HepG2 (cell line): ENCODE measurements around the gene KCNA3. TPM values are rescaled to one million over a fixed set of nuclear protein-coding genes. Genes with fewer than 3 reads are reported as not detected.

Source experiments
- ATAC-seq: fragments of 200-7000 bp; cut with Tn5 transposase; 3 replicates; pipeline ENCODE4 v1.9.1; 2020; ENCODE audit warnings: mild to moderate bottlenecking, moderate library complexity
- BruUV-seq: library from RNA; stranded (reverse); fragments of 400-500 nt; replicated peaks from 2 replicates; lab custom pipeline; 2021; lab: Mats Ljungman, UMichigan
- CTCF ChIA-PET: fragments of 300-600 bp; formaldehyde crosslinking; extraction: SDS; loops from one replicate; lab custom pipeline; 2021; ENCODE audit warnings: low total read pairs, inconsistent platforms, low intra/inter-chr PET ratio; lab: Yijun Ruan, JAX
- POLR2A ChIA-PET: fragments of 350-600 bp; sonication (Branson Sonifier 250); formaldehyde crosslinking; loops from one replicate; lab custom pipeline; 2020; ENCODE audit warnings: antibody characterized with exemption, inconsistent platforms; lab: Yijun Ruan, JAX
- DNase-seq: peaks from one replicate; pipeline ENCODE4 v3.0.0-alpha.2; 2015; ENCODE audit warnings: low spot score
- FAIRE-seq: peaks from 3 replicates; lab custom pipeline; 2011; peaks lifted over from hg19 to GRCh38; lab: Jason Lieb, UNC
- H2AFZ ChIP-seq: one replicate; pipeline ENCODE4 v1.6.1; 2011; ENCODE audit warnings: low read length, inconsistent platforms
- H3K27ac ChIP-seq: fragments of 300-600 bp; 3 replicates; pipeline ENCODE4 v1.8.0; 2011; ENCODE audit warnings: mixed run types, mild to moderate bottlenecking, mixed read lengths, low read length, inconsistent platforms; ENCODE audit not compliant: insufficient read depth; ENCODE audit errors: extremely low read length
- H3K27me3 ChIP-seq, 2 experiments: fragments of 200-600 bp in 1 of 2; 2 replicates in 1 of 2; 3 replicates in 1 of 2; pipeline versions ENCODE4 v1.6.0 to v1.8.0; 2011; ENCODE audit warnings: low read length in 2 of 2, mild to moderate bottlenecking in 2 of 2, moderate library complexity in 2 of 2, inconsistent platforms in 1 of 2; ENCODE audit not compliant: insufficient read depth in 2 of 2, control insufficient read depth in 1 of 2
- H3K36me3 ChIP-seq, 2 experiments: fragments of 200-600 bp in 1 of 2; replicated peaks in 1 of 2; 2 replicates in 1 of 2; 3 replicates in 1 of 2; pipeline versions ENCODE4 v1.5.1 to v1.8.0; 2011; ENCODE audit warnings: low read length in 2 of 2, inconsistent platforms in 1 of 2; ENCODE audit not compliant: insufficient read depth in 2 of 2, control insufficient read depth in 1 of 2
- H3K4me1 ChIP-seq: 2 replicates; pipeline ENCODE4 v1.5.1; 2012; ENCODE audit warnings: low read length, inconsistent platforms; ENCODE audit not compliant: insufficient read depth
- H3K4me2 ChIP-seq: 2 replicates; pipeline ENCODE4 v1.6.0; 2011; ENCODE audit warnings: low read depth, low read length, inconsistent platforms
- H3K4me3 ChIP-seq, 3 experiments: fragments of 200-600 bp in 1 of 3; sonication (generic), shearing (Covaris generic) in 1 of 3; replicated peaks in 1 of 3; 2 replicates each; pipeline ENCODE4 v1.5.1; 2011 to 2016; ENCODE audit warnings: low read length in 3 of 3, inconsistent platforms in 2 of 3, low read depth in 2 of 3, mild to moderate bottlenecking in 2 of 3, control low read depth in 1 of 3, mixed read lengths in 1 of 3; ENCODE audit not compliant: insufficient read depth in 1 of 3
- H3K79me2 ChIP-seq: one replicate; pipeline ENCODE4 v1.6.1; 2011; ENCODE audit warnings: low read length, inconsistent platforms; ENCODE audit not compliant: insufficient read depth
- H3K9ac ChIP-seq: 2 replicates; pipeline ENCODE4 v1.6.0; 2011; ENCODE audit warnings: mild to moderate bottlenecking, low read depth, low read length, inconsistent platforms; ENCODE audit not compliant: insufficient read depth
- H3K9me3 ChIP-seq: 2 replicates; pipeline ENCODE4 v1.5.1; 2012; ENCODE audit warnings: mild to moderate bottlenecking, low read length
- H4K20me1 ChIP-seq: 2 replicates; pipeline ENCODE4 v1.6.0; 2011; ENCODE audit warnings: inconsistent platforms, mild to moderate bottlenecking, low read length, moderate library complexity; ENCODE audit not compliant: insufficient read depth
- ERF ChIP-seq: IDR thresholded peaks from 2 replicates; pipeline ENCODE4 v1.6.1; 2018; ENCODE audit warnings: missing biosample characterization, missing genetic modification reagents
- HOMEZ ChIP-seq: IDR thresholded peaks from 2 replicates; pipeline ENCODE4 v1.6.1; 2016; ENCODE audit warnings: low read depth
- NFIC ChIP-seq: IDR thresholded peaks from 2 replicates; pipeline ENCODE4 v1.6.1; 2012; ENCODE audit warnings: mild to moderate bottlenecking, low read length, inconsistent platforms
- NONO ChIP-seq, 2 experiments: fragments of 450-650 bp in 1 of 2; sonication (generic) in 1 of 2; formaldehyde crosslinking in 1 of 2; IDR thresholded peaks in 1 of 2; conservative IDR thresholded peaks in 1 of 2; 2 replicates each; pipeline versions ENCODE4 v1.6.1 to v1.8.0; 2017 to 2022; ENCODE audit warnings: mild to moderate bottlenecking in 1 of 2, missing genetic modification reagents in 1 of 2, moderate library complexity in 1 of 2
- NR2F2 ChIP-seq: IDR thresholded peaks from 2 replicates; pipeline ENCODE4 v1.6.1; 2012; ENCODE audit warnings: low read depth, inconsistent platforms, borderline replicate concordance
- PHF21A ChIP-seq: sonication (generic); formaldehyde crosslinking; IDR thresholded peaks from 2 replicates; pipeline ENCODE4 v1.5.0; 2020; ENCODE audit warnings: mild to moderate bottlenecking, missing genetic modification reagents
- POLR2A ChIP-seq, 2 experiments: IDR thresholded peaks; 2 replicates each; pipeline ENCODE4 v1.6.1; 2011; ENCODE audit warnings: low read depth in 2 of 2, low read length in 2 of 2, mild to moderate bottlenecking in 1 of 2, moderate library complexity in 1 of 2; ENCODE audit not compliant: insufficient read depth in 1 of 2
- RNF2 ChIP-seq: fragments of 450-650 bp; conservative IDR thresholded peaks from 2 replicates; pipeline ENCODE4 v1.6.1; 2016; ENCODE audit warnings: low read depth
- SRY ChIP-seq: sonication (generic); formaldehyde crosslinking; IDR thresholded peaks from 2 replicates; pipeline ENCODE4 v1.8.0; 2022; ENCODE audit warnings: mild to moderate bottlenecking, missing genetic modification reagents
- TBP ChIP-seq: sonication (generic); formaldehyde crosslinking; IDR thresholded peaks from 2 replicates; pipeline ENCODE4 v1.5.0; 2020; ENCODE audit warnings: missing genetic modification reagents
- TEAD2 ChIP-seq: sonication (generic); formaldehyde crosslinking; IDR thresholded peaks from 2 replicates; pipeline ENCODE4 v1.9.0; 2021; ENCODE audit warnings: missing genetic modification reagents
- ZNF124 ChIP-seq: sonication (generic); formaldehyde crosslinking; IDR thresholded peaks from 2 replicates; pipeline ENCODE4 v1.4.0; 2020; ENCODE audit warnings: missing genetic modification reagents
- ZNF704 ChIP-seq: sonication (generic); formaldehyde crosslinking; IDR thresholded peaks from 2 replicates; pipeline ENCODE4 v1.8.1; 2023; ENCODE audit warnings: mild to moderate bottlenecking, inconsistent platforms, moderate library complexity, missing genetic modification reagents, borderline replicate concordance
- ZNF75D ChIP-seq: sonication (generic); formaldehyde crosslinking; IDR thresholded peaks from 2 replicates; pipeline ENCODE4 v1.8.1; 2023; ENCODE audit warnings: missing genetic modification reagents, mild to moderate bottlenecking, borderline replicate concordance
- ZNF891 ChIP-seq: sonication (generic); formaldehyde crosslinking; IDR thresholded peaks from 2 replicates; pipeline ENCODE4 v1.5.0; 2020; ENCODE audit warnings: mild to moderate bottlenecking, missing genetic modification reagents
- WGBS: methylation state at CpG from one replicate; pipeline ENCODE4 v1.1.6; 2017; ENCODE audit warnings: low lambda C conversion rate; 5-methylcytosine and 5-hydroxymethylcytosine counted together
- in situ Hi-C: cut with HindIII; loops from 2 replicates; pipeline ENCODE4 v1.10.0; 2017; ENCODE audit warnings: low pct_unique_long_range_greater_than_20kb; ENCODE audit not compliant: extremely low pct_ligation_motif_present
- intact Hi-C: fragments of 100-400 bp; cut with micrococcal nuclease; formaldehyde crosslinking; loops from one replicate; pipeline ENCODE4 v1.10.0; 2022; ENCODE audit not compliant: unreplicated experiment
- polyA plus RNA-seq, 8 experiments: library from polyadenylated mRNA; depleted of rRNA in 3 of 8; stranded (reverse) in 7 of 8; unstranded in 1 of 8; fragments of >200 nt; fragmentation: Illumina TruSeq in 4 of 8; extraction: Trizol in 4 of 8; gene quantifications; 2 replicates each; pipeline versions ENCODE4 v1.2.1 to v1.2.3, GENCODE V29; 2011 to 2016; ENCODE audit warnings: low read depth in 4 of 8, missing spikeins in 1 of 8, mixed read lengths in 1 of 8; ENCODE audit not compliant: insufficient read depth in 1 of 8
- total RNA-seq, 5 experiments: library from RNA; depleted of rRNA; stranded (reverse); fragments of >200 nt; fragmentation: Illumina TruSeq; extraction: Trizol; gene quantifications; 2 replicates each; pipeline ENCODE4 v1.2.3, GENCODE V29; 2016; ENCODE audit warnings: low read depth in 1 of 5
- TF ChIP-seq, protein P1 (sequence below): sonication (generic); formaldehyde crosslinking; IDR thresholded peaks from 2 replicates; pipeline ENCODE4 v1.8.1; 2022; ENCODE audit warnings: low read depth, mild to moderate bottlenecking, missing genetic modification reagents

Gene KCNA3
- total and polyA plus RNA-seq, 2 of the 13 experiments (the other 11 are each of a cell fraction or from before 2014, with no cell fraction given) = not detected

DNA sequence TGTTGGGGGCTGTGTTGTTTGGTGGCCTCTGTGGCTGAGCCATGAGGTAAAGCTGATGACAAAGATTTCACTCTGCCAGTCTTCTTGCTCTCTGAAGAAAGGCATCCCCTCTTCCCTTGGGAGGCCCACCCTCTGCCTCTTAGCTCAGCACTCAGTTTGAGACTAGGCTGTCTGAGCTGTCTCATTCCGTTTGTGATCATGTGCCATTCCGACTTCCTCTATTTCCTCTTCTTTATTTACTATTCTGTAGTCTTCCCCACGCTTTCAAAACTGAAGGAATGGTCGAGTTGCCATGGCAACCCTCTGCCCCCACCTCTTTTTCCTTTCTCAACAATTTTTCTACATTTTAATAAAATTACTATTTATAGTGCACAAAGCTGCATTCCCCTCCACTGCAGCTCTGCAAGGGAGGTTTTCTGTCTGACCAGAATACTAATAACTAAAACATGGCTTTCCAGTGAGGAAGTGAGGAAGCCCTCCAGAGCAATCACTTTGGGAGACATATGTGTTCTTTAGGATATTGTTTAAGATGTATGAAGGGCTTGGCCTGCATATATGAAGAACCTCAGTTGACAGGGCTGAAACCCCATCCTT lies 30.8 kb downstream of the KCNA3 start:
- H2AFZ ChIP-seq = no peak overlapping the region
- no TSS peak for BruUV-seq
- H3K9ac ChIP-seq = no peak overlapping the region
- TF ChIP-seq ZNF704 (CRISPR knock-in tag) = no peak
- no peak for TF ChIP-seq NONO (IDR thresholded peaks at IDR 0.05)
- TF ChIP-seq NONO (CRISPR knock-in tag; conservative IDR thresholded peaks at IDR 0.05) = no peak
- no peak for TF ChIP-seq ERF
- no peak for TF ChIP-seq SRY
- no peak for TF ChIP-seq PHF21A (CRISPR knock-in tag)
- TF ChIP-seq HOMEZ (CRISPR knock-in tag) = no peak
- TF ChIP-seq POLR2A (IDR thresholded peaks at IDR 0.05; ENCODE audit: insufficient read depth in 1 of 2, low read depth in 2 of 2, low read length in 2 of 2) = no peak
- no peak for TF ChIP-seq TBP (CRISPR knock-in tag)
- no peak for TF ChIP-seq TEAD2 (CRISPR knock-in tag)
- no peak for TF ChIP-seq ZNF75D (CRISPR knock-in tag)
- TF ChIP-seq NFIC = no peak
- TF ChIP-seq, protein P1, sequence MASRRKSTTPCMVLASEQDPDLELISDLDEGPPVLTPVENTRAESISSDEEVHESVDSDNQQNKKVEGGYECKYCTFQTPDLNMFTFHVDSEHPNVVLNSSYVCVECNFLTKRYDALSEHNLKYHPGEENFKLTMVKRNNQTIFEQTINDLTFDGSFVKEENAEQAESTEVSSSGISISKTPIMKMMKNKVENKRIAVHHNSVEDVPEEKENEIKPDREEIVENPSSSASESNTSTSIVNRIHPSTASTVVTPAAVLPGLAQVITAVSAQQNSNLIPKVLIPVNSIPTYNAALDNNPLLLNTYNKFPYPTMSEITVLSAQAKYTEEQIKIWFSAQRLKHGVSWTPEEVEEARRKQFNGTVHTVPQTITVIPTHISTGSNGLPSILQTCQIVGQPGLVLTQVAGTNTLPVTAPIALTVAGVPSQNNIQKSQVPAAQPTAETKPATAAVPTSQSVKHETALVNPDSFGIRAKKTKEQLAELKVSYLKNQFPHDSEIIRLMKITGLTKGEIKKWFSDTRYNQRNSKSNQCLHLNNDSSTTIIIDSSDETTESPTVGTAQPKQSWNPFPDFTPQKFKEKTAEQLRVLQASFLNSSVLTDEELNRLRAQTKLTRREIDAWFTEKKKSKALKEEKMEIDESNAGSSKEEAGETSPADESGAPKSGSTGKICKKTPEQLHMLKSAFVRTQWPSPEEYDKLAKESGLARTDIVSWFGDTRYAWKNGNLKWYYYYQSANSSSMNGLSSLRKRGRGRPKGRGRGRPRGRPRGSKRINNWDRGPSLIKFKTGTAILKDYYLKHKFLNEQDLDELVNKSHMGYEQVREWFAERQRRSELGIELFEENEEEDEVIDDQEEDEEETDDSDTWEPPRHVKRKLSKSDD (CRISPR knock-in tag) = no peak
- no peak for TF ChIP-seq NR2F2
- TF ChIP-seq RNF2 = no peak
- no peak for TF ChIP-seq ZNF891 (CRISPR knock-in tag)
- no peak for TF ChIP-seq ZNF124
- no peaks in the 10 kb centered on the region for H3K36me3 ChIP-seq
- intact Hi-C loops = no loop called here
- DNase-seq = no peak
- FAIRE-seq = no peak
- POLR2A ChIA-PET = no interaction called here
- no peaks in the 10 kb centered on the region for H3K79me2 ChIP-seq
- H3K9me3 ChIP-seq = no peaks in the 10 kb centered on the region
- no peaks in the 10 kb centered on the region for H3K4me1 ChIP-seq
- no peak overlapping the region for H3K4me3 ChIP-seq
- no peaks in the 10 kb centered on the region for H4K20me1 ChIP-seq
- in situ Hi-C loops = no loop called here
- H3K27ac ChIP-seq = no peak overlapping the region
- ATAC-seq = no peak
- 0 out of 5 replicates have a peak, but pooled peaks cover 0 to 4% of the 10 kb centered on the region in 2 experiments for H3K27me3 ChIP-seq
- no peak overlapping the region for H3K4me2 ChIP-seq
- under 1% methylated on average over 4 of the region's 4 CpGs for WGBS
- CTCF ChIA-PET = no interaction called here
